ENCODE measurements around the gene LTBP4. TPM values are rescaled to one million over a fixed set of nuclear protein-coding genes. Genes with fewer than 3 reads are reported as not detected.

The LTBP4 gene
- total RNA-seq, 1 donor from 2014 or later: 275 TPM

DNA sequence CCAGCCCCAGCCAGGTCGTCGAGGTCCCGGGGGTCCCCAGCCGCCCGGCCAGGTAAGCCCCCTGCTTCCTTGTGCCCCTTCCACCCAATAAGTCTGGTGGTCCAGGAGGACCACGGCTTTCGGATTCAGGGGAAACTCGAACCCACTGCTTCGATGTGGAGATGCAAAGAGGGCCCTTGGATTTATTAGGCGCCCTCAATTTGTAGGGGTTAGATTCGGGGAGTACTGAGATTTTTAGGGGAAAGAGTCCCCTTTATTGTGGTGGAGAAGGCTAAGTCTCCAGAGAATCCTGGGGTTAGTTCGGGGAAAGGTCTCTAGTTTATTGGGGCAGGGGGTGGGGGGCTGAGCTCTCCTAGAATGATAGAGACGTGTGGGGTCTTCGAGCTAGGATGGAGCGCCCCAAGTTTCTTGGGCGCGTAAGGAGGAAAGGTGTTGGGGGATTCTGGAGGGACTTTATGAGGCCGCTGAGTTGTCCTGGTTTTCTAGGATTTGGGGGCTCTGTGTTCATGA lies 3.8 kb upstream of the LTBP4 start:
- DNase-seq: no peak

DNA sequence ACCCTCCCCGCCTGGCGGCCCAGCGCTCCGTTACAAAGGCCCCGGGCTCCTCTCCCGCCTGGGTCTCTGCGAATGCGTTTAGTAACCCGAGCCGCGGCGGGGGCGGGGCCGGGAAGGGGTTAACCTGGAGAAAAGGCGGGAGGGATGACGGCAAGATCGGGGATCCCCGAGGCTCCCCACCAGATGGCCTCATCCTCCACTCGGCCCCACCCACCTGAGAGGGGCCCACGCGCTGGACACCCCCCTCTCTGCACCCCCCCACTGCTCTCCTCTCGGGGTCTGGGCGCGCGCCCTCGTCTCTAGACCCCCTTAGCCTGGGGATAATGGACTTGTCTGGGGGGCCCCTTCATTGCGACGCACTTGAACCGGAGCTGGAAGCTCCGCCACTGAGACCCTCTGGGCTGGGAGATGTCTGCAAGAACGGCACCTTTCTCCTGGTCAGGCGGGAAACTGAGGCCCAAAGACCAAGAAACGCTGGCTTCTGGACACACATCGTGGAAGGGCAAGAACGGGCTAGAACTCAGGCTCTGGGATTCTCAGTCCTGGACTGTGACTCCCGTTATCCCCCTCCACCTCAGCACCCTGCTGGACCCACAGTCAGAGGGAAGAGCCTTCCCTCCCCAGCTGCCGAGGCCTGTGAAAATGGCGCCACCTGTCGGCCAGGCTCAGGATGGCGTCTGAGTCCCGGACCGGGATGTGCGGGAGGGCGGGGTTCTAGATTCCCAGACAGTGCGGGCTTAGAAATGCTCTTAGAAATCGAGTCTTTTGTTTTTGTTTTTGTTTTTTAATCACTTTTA lies 2.9 kb upstream of the LTBP4 start:
- DNase-seq: peak; percentile 96

GRCh38 chr19:40598918-40599307 lies 2.3 kb upstream of the LTBP4 start:
- DNase-seq: no peak

DNA sequence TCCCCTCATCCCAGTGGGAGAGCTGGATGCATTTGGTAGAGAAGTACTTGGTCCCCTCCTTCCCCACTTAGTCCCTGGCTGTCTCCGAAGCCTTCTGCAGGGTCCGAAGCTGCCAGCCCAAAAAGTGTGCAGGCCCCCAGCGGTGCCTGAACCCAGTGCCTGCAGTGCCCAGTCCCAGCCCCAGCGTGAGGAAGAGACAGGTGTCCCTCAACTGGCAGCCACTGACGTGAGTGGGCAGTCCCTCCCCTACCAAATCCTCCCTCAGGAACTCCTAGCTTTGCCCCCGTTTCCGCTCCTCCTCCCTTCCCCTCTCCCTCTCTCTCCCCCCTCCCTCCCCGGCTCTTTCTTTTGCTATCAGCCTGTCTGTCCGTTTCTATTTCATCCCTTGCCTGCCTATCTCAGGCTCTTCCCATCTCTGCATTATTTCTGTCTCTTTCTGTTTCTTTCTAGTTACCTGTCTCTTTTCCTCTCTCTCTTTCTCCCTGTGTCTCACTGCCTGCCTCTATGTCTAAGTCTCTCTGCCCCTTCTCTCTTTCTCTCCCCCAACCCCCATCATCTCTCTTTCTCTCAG lies 1.8 kb upstream of the LTBP4 start:
- peak; percentile 39 for DNase-seq

- no peak for DNase-seq
These were observed 1.1 kb upstream of the LTBP4 start for GRCh38 chr19:40599902-40600569.

DNA sequence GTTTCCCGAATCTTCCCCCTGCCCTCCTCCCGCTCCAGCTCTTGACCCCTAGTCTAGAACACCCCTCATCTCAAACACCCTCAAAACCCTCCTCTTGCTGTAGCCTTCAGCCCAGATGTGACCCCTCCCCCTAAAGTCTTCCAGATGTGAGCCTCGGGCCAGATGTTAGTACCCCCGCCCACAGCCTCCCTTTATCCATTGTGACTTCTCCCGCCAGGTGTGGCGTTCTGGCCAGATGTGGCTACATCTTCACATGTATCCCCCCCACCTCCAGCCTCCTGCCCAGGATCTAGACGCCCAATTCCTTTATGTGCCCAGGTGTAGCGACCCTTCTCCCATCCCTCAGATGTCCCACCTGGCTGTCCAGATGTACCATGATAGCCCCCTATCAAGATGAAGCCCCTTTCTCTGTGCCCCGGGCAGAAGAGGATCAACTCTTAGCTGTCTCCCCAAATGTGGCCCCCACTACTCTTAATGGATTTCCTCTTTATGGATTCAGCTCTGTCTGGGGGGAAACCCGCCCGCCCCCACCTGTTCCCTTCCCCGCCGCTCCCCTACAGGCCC lies 517 bp upstream of the LTBP4 start:
- DNase-seq: peak; percentile 68

GRCh38 chr19:40603071-40603388 lies 1.9 kb downstream of the LTBP4 start:
- no peak for DNase-seq

GRCh38 chr19:40603389-40604170 lies 2.4 kb downstream of the LTBP4 start:
- peak; percentile 99 for DNase-seq

GRCh38 chr19:40604171-40604646 lies 3.0 kb downstream of the LTBP4 start:
- DNase-seq: no peak

DNA sequence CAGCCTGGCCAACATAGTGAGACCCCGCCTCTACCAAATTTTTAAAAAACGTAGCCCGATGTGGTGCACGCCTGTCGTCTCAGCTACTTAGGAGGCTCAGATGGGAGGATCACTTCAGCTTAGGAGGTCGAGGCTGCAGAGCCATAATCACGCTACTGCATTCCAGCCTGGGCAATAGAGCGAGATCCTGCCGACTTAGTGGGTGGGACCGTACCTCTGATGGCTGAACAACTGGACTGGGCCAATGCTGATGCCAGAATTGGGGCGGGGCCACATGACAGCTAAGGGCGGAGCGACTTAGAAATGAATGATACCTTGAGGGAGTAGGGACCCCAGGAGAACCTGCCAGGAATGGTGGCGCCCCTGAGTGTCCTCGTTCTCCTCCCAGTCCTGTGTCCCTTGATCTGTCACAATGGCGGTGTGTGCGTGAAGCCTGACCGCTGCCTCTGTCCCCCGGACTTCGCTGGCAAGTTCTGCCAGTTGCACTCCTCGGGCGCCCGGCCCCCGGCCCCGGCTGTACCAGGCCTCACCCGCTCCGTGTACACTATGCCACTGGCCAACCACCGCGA lies 3.6 kb downstream of the LTBP4 start:
- no peak for DNase-seq

DNA sequence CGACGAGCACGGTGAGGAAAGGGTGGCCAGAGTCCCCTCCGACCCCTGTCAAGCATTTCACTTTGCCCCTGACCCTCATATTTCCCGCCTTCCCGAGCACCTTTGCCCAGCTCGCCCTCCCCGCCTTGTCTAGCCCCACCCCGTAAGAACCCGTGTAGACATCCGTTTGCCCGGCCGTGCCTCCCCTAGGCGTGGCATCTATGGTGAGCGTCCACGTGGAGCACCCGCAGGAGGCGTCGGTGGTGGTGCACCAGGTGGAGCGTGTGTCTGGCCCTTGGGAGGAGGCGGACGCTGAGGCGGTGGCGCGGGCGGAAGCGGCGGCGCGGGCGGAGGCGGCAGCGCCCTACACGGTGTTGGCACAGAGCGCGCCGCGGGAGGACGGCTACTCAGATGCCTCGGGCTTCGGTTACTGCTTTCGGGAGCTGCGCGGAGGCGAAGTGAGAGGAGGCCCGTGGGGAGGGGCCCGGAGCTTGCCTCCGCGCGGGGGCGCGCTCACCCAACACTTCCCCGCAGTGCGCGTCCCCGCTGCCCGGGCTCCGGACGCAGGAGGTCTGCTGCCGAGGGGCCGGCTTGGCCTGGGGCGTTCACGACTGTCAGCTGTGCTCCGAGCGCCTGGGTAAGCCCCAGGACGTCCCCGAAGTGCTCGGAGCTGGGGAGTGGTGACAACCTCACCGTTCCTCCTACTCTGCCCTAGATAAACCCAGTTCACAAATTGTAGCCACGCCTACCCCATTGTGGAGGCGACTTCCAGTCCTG lies 4.2 kb downstream of the LTBP4 start:
- DNase-seq: peak; percentile 73

- no peak for DNase-seq
These were observed 6.4 kb downstream of the LTBP4 start for GRCh38 chr19:40607311-40608239.

DNA sequence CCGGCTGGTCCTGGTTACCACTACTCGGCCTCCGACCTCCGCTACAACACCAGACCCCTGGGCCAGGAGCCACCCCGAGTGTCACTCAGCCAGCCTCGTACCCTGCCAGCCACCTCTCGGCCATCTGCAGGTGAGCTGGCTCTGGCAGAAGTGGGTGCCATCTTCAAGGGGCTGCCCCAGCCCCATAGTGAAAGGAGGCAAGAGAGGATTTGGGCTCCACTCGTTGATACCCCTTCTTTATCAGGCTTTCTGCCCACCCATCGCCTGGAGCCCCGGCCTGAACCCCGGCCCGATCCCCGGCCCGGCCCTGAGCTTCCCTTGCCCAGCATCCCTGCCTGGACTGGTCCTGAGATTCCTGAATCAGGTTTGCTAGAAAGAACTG lies 7.1 kb downstream of the LTBP4 start:
- no peak for DNase-seq

- DNase-seq: no peak
These were observed 7.8 kb downstream of the LTBP4 start for GRCh38 chr19:40608957-40609356.

DNA sequence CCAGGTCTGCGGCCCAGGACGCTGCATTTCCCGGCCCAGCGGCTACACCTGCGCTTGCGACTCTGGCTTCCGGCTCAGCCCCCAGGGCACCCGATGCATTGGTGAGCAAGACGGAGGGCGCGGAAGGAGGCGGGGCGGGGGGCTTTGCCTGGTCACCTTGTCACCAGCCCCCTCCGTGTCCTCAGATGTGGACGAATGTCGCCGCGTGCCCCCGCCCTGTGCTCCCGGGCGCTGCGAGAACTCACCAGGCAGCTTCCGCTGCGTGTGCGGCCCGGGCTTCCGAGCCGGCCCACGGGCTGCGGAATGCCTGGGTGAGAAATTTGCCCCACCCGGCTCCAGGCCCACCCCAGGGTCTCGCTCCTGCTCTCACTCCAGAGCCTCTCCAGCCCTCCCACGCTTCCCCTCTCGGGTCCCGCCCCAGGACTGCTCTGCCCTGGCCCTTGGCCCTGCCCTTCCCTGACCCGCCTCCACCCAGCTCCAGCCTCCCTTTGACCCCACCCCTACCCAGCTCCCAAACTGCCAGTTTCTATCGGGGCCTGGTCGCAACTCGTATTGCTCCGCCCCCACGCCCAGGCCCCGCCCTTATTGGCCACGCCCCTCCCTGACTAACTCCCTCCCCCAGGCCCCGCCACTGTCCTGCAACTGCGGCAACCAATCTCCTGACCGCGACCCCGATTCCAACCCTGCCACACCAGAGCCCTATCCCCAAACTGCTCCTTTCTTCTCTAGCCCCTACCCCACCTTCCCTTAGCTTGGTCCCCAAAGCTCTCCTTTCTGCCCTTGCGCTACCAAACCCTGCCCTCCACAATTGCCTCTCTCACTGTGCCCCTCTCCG lies 8.6 kb downstream of the LTBP4 start:
- peak; percentile 70 for DNase-seq

- peak; percentile 66 for DNase-seq
These were observed 9.4 kb downstream of the LTBP4 start for GRCh38 chr19:40610396-40611064.

- no peak for DNase-seq
These were observed 9.9 kb downstream of the LTBP4 start for GRCh38 chr19:40611096-40611495.
